ENCODE results near the gene CYSLTR2. TPM values are rescaled to one million over a fixed set of nuclear protein-coding genes. Genes with fewer than 3 reads are reported as not detected.

The CYSLTR2 gene
- total and polyA plus RNA-seq, 2 donors (not counting 1 experiment from before 2014, with no cell fraction given): 0.03 TPM; not detected in 1

DNA sequence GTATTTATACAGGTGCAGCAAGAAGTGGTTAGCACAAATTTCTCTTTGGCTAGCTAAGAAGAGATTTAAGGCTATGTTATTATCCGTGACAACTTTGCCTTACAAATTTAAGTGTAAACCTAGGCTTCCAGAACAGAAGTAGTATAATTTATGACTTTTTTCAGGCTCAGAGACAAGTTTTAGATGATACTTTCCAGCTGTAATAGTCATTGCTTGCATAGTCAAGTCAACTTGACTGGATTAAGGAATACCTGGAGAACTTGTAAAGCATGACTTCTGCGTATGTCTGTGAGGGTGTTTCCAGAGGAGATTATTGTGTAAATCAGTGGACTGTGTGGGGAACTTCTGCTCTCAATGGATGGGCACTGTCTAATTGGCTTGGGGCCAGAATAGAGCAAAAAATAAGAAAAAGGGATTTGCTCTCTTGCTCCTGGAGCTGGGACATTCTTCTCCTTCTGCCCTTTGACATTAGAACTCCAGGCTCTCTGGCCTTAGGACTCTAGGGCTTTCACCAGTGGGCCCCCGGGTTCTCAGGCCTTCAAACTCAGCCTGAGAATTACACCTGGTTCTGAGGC is 33.0 kb downstream of the CYSLTR2 start:
- TF ChIP-seq, protein P1, sequence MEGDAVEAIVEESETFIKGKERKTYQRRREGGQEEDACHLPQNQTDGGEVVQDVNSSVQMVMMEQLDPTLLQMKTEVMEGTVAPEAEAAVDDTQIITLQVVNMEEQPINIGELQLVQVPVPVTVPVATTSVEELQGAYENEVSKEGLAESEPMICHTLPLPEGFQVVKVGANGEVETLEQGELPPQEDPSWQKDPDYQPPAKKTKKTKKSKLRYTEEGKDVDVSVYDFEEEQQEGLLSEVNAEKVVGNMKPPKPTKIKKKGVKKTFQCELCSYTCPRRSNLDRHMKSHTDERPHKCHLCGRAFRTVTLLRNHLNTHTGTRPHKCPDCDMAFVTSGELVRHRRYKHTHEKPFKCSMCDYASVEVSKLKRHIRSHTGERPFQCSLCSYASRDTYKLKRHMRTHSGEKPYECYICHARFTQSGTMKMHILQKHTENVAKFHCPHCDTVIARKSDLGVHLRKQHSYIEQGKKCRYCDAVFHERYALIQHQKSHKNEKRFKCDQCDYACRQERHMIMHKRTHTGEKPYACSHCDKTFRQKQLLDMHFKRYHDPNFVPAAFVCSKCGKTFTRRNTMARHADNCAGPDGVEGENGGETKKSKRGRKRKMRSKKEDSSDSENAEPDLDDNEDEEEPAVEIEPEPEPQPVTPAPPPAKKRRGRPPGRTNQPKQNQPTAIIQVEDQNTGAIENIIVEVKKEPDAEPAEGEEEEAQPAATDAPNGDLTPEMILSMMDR (conservative IDR thresholded peaks at IDR 0.05 in 1 of 2, IDR thresholded peaks at IDR 0.05 in 1 of 2; ENCODE audit: low read depth in 1 of 2, low read length in 2 of 2): no peak
- no peak for TF ChIP-seq EZH2 (IDR thresholded peaks at IDR 0.05; ENCODE audit: low read length, missing control alignments)
- H4K20me1 ChIP-seq (ENCODE audit: control insufficient read depth, extremely low read depth, insufficient read depth, low read length): no peaks in the 10 kb centered on the region
- H3K9me3 ChIP-seq (ENCODE audit: control insufficient read depth, insufficient read depth, low read depth, low read length): no peaks in the 10 kb centered on the region
- no peak overlapping the region for H3K9ac ChIP-seq (ENCODE audit: insufficient read depth, low read length)
- DNase-seq (ENCODE audit: low read depth in 2 of 2): peak in 1 of 2 donors; percentile 2
- no peak overlapping the region for H2AFZ ChIP-seq (ENCODE audit: low read length)
- no peak overlapping the region for H3K4me3 ChIP-seq (replicated peaks in 1 of 4; ENCODE audit: control extremely low read depth in 1 of 4, insufficient read depth in 1 of 4, low read depth in 3 of 4, low read length in 4 of 4)
- no peak overlapping the region for H3K27ac ChIP-seq (ENCODE audit: insufficient read depth, low read length)
- no peak overlapping the region for H3K4me2 ChIP-seq (ENCODE audit: extremely low read depth, insufficient read depth, low read length)
- no peaks in the 10 kb centered on the region for H3K27me3 ChIP-seq (ENCODE audit: control insufficient read depth, insufficient read depth, low read length)
- no peaks in the 10 kb centered on the region for H3K79me2 ChIP-seq (ENCODE audit: control insufficient read depth, insufficient read depth, low read length)
- no peaks in the 10 kb centered on the region for H3K4me1 ChIP-seq (ENCODE audit: control insufficient read depth, extremely low read depth, insufficient read depth, low read length)
- no peaks in the 10 kb centered on the region for H3K36me3 ChIP-seq (ENCODE audit: control insufficient read depth, insufficient read depth, low read length)

DNA sequence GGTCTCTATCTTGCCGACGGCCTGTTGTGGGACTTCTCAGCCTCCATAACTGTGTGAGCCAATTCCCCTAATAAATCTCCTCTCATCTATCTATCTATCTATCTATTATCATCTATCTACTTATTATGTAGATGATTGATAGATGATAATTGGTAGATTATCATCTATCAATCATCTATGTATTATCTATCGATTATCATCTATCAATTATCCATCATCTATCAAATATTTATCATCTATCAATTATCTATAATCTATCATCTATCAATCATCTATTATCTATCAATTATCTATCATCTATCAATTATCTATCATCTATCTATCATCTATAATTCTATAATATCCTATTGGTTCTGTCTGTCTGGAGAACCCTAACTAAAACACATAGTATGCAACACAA is 33.5 kb downstream of the CYSLTR2 start:
- no peaks in the 10 kb centered on the region for H3K27me3 ChIP-seq (ENCODE audit: control insufficient read depth, insufficient read depth, low read length)
- H3K9ac ChIP-seq (ENCODE audit: insufficient read depth, low read length): no peak overlapping the region
- H2AFZ ChIP-seq (ENCODE audit: low read length): no peak overlapping the region
- TF ChIP-seq, protein P1 (conservative IDR thresholded peaks at IDR 0.05 in 1 of 2, IDR thresholded peaks at IDR 0.05 in 1 of 2; ENCODE audit: low read depth in 1 of 2, low read length in 2 of 2): no peak
- no peak for TF ChIP-seq EZH2 (IDR thresholded peaks at IDR 0.05; ENCODE audit: low read length, missing control alignments)
- H3K4me2 ChIP-seq (ENCODE audit: extremely low read depth, insufficient read depth, low read length): no peak overlapping the region
- no peaks in the 10 kb centered on the region for H3K9me3 ChIP-seq (ENCODE audit: control insufficient read depth, insufficient read depth, low read depth, low read length)
- DNase-seq (ENCODE audit: low read depth in 2 of 2): no peak
- no peak overlapping the region for H3K27ac ChIP-seq (ENCODE audit: insufficient read depth, low read length)
- no peaks in the 10 kb centered on the region for H3K4me1 ChIP-seq (ENCODE audit: control insufficient read depth, extremely low read depth, insufficient read depth, low read length)
- H3K4me3 ChIP-seq (replicated peaks in 1 of 4; ENCODE audit: control extremely low read depth in 1 of 4, insufficient read depth in 1 of 4, low read depth in 3 of 4, low read length in 4 of 4): no peak overlapping the region
- H3K36me3 ChIP-seq (ENCODE audit: control insufficient read depth, insufficient read depth, low read length): no peaks in the 10 kb centered on the region
- H4K20me1 ChIP-seq (ENCODE audit: control insufficient read depth, extremely low read depth, insufficient read depth, low read length): no peaks in the 10 kb centered on the region
- no peaks in the 10 kb centered on the region for H3K79me2 ChIP-seq (ENCODE audit: control insufficient read depth, insufficient read depth, low read length)

DNA sequence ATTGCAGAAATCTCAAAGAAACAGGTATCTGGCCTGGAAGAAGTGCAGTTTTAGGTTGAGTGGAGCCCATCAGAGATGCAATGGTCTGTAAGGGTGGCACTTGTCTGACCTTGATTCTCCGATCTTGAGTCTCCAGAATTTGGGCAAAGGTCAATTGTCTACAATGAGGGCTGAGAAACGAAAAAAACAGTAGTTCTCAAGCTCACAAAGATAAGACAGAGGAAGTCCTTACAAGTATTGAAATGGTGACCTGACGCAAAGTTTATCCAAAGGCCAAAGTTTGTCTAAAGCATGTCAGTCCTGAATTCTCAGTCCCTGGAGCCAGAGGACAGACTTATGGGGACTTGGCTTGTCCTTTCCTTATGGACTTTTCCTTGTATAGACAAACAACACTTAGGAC is 40.3 kb downstream of the CYSLTR2 start:
- H3K36me3 ChIP-seq (ENCODE audit: control insufficient read depth, insufficient read depth, low read length): no peaks in the 10 kb centered on the region
- H3K4me2 ChIP-seq (ENCODE audit: extremely low read depth, insufficient read depth, low read length): no peak overlapping the region
- H3K27ac ChIP-seq (ENCODE audit: insufficient read depth, low read length): no peak overlapping the region
- no peaks in the 10 kb centered on the region for H3K4me1 ChIP-seq (ENCODE audit: control insufficient read depth, extremely low read depth, insufficient read depth, low read length)
- DNase-seq (ENCODE audit: low read depth in 2 of 2): no peak
- no peaks in the 10 kb centered on the region for H3K27me3 ChIP-seq (ENCODE audit: control insufficient read depth, insufficient read depth, low read length)
- no peak overlapping the region for H3K4me3 ChIP-seq (replicated peaks in 1 of 4; ENCODE audit: control extremely low read depth in 1 of 4, insufficient read depth in 1 of 4, low read depth in 3 of 4, low read length in 4 of 4)
- H3K79me2 ChIP-seq (ENCODE audit: control insufficient read depth, insufficient read depth, low read length): no peaks in the 10 kb centered on the region
- no peak for TF ChIP-seq EZH2 (IDR thresholded peaks at IDR 0.05; ENCODE audit: low read length, missing control alignments)
- TF ChIP-seq, protein P1 (conservative IDR thresholded peaks at IDR 0.05 in 1 of 2, IDR thresholded peaks at IDR 0.05 in 1 of 2; ENCODE audit: low read depth in 1 of 2, low read length in 2 of 2): no peak
- H2AFZ ChIP-seq (ENCODE audit: low read length): no peak overlapping the region
- H3K9me3 ChIP-seq (ENCODE audit: control insufficient read depth, insufficient read depth, low read depth, low read length): no peaks in the 10 kb centered on the region
- H4K20me1 ChIP-seq (ENCODE audit: control insufficient read depth, extremely low read depth, insufficient read depth, low read length): no peaks in the 10 kb centered on the region
- no peak overlapping the region for H3K9ac ChIP-seq (ENCODE audit: insufficient read depth, low read length)

Measured in fibroblast of lung (primary cell).